GM12801 (cell line): ENCODE data around the gene UCMA.

Experiments
- TF ChIP-seq, protein P1 (sequence below): IDR thresholded peaks from one replicate; pipeline ENCODE4 v1.5.1; 2011; ENCODE audit warnings: control low read depth; ENCODE audit not compliant: insufficient read length; ENCODE audit errors: extremely low read depth

UCMA gene

DNA sequence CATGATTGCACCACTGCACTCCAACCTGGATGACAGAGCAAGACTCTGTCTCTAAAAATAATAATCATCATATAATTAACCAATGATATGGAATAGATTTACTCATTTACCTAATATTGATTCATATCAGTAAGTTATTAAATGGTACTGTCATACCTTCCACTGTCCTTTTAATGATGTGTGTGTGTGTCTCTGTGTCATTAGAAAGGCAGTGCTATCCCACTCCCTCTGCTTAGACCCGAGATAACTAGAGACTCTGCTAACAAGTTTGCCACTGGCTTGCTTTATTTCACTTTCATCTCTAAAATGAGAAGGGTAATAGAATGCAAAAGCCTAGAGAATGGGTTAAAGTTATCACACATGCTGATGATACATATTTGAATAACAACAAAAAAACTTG is 51.8 kb downstream of the UCMA start:
- TF ChIP-seq, protein P1, sequence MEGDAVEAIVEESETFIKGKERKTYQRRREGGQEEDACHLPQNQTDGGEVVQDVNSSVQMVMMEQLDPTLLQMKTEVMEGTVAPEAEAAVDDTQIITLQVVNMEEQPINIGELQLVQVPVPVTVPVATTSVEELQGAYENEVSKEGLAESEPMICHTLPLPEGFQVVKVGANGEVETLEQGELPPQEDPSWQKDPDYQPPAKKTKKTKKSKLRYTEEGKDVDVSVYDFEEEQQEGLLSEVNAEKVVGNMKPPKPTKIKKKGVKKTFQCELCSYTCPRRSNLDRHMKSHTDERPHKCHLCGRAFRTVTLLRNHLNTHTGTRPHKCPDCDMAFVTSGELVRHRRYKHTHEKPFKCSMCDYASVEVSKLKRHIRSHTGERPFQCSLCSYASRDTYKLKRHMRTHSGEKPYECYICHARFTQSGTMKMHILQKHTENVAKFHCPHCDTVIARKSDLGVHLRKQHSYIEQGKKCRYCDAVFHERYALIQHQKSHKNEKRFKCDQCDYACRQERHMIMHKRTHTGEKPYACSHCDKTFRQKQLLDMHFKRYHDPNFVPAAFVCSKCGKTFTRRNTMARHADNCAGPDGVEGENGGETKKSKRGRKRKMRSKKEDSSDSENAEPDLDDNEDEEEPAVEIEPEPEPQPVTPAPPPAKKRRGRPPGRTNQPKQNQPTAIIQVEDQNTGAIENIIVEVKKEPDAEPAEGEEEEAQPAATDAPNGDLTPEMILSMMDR: no peak

DNA sequence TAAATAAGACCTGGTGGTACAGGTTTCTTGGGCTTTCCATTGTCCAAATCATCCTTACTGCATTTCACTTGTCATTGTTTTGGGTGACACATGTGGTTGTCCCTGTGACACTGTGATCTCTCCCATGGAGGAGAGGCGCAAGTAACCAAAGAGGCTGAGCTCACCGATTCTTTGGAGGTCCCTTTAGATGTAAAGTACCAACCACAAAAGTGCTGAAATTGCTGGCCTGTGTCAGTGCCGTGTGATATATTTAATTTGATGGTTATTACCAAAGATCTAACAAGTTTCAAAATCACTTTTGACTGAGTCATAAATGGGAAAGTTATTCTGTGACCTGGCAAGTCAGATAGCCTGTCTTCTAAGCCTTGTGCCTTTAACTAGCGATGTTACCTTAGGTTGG is 53.4 kb downstream of the UCMA start:
- TF ChIP-seq, protein P1: no peak

DNA sequence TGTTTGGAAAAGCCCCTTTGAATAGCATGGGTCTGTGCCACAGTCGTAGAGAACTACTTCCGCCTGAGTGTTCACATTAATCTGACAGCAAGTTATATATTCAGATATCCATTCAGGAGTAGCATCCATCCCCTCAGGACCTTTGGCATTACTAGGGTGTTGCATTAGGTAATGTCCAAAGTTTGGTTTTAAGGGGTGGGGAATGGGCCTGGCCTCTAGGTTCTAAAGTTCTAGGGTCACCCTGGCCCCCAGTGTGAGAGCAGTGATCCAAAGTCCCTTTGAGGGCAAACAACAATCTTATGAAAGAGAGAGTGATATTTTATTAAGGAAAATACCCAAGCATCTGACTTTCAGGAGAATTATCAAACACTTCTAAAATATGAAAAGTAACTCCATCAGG is 60.6 kb downstream of the UCMA start:
- TF ChIP-seq, protein P1: no peak
